GM18505 (cell line): ENCODE data around the gene TBC1D4.
"Not testable (repeated sequence)": the region's sequence is repeated elsewhere in the genome, so short reads cannot be mapped to it uniquely, and the experiment has no call there.

Experiments
- ATAC-seq: cut with Tn5 transposase; IDR thresholded peaks from one replicate; pipeline ENCODE4 v1.9.1; 2021; ENCODE audit not compliant: unreplicated experiment
- POLR2A ChIP-seq: IDR thresholded peaks from 4 replicates; pipeline ENCODE4 v1.6.1; 2011; ENCODE audit warnings: borderline replicate concordance; ENCODE audit not compliant: insufficient read depth, insufficient read length; ENCODE audit errors: extremely low read depth

The TBC1D4 gene

GRCh38 chr13:75455962-75456361, 26.0 kb downstream of the TBC1D4 start:
- TF ChIP-seq POLR2A = no peak
- no peak for ATAC-seq

DNA sequence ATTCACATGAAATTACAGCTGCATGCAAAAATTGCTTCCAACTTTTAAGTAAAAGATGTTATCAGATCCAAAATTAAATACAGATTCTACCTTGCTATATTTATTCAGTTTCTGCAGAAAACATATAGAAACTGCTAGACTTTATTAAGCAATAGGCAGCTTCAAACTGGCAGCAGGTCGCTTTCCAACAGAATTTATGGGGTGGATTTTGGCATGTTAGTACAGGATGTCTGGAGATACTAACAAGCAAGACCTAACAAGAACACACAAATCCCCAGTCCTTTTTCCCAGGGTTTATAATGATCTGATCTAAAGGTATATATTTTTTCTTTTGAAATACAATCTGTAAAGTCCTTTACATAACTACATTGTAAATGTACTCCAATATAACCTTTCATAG, 27.5 kb downstream of the TBC1D4 start:
- no peak for ATAC-seq
- no peak for TF ChIP-seq POLR2A

GRCh38 chr13:75452564-75452963, 29.4 kb downstream of the TBC1D4 start:
- no peak for ATAC-seq
- TF ChIP-seq POLR2A = no peak

GRCh38 chr13:75447493-75447892, 34.5 kb downstream of the TBC1D4 start:
- no peak for ATAC-seq
- TF ChIP-seq POLR2A = no peak

DNA sequence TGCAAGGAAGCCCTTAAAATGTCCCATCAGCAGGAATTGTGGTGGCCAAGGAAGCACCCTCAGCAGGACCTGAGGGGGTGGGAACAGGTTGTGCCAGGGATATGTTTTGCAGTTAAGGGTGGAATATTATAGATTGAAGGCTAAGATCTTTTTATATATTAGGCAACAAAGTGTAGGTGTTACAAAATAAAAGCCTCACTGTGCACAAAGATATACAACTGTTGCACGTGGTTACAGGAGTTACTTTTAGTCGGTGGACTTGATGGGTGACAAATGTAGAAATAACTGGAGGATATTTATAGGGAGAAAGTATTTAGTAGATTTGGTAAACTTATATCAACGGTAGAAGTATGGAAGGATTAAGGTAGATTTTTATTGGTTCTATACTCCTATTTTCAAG, 35.1 kb downstream of the TBC1D4 start:
- no peak for ATAC-seq

DNA sequence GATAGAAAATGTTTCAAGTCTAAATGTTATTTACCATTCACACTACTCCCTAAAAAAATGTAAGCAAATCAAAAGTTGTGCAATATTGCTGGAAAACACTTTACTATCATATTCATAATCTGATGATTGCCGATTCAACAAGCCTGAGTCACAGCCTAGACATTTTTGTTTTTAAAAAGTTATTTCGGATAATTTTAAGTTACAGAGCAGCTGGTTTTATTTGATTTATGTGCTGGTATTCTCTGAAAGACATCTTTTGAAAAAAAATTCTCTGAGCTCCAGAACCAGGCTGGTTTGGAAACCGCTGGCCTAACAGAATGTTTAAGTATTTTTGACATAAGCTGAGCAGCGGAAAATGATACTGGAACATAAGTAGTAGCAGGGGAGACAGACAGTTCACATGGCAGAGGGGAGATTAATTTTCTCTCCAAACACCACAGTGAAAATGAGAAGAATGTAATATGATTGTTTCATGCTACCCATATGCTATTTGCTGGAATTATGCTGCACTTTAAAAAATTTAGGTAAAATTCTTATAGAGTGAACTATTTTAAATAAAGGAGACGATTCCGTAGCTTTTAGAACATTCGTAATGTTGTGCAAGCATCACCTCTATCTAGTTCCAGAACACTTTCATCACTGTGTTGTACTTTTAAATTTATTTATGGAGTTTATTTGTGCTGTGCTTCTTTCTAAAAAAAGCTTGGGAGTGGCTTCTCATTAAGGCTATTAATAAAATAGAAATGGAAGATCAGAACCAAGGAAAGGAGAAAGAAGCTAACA, 36.1 kb downstream of the TBC1D4 start:
- TF ChIP-seq POLR2A = no peak
- no peak for ATAC-seq

More for the DNA sequence above, 35.1 kb downstream of the TBC1D4 start:
- no peak for TF ChIP-seq POLR2A

DNA sequence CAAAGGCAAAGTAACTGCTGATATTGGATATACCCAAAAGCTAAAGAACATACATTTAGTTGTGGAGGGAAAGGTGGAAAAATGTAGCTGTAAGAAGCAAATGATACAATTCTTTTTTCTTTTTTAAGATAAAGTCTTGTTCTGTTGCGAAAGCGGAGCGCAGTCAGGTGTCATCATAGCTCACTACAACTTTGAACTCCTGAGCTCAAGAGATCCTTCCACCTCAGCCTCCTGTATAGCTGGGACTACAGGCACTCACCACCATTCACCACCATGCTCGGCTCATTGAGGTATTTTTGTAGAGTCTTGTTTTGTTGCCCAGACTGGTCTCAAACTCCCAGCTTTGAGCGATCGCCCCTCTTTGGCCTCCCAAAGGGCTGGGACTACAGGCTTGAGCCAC, 38.0 kb downstream of the TBC1D4 start:
- TF ChIP-seq POLR2A = no peak
- no peak for ATAC-seq

- no peak for ATAC-seq
- TF ChIP-seq POLR2A = no peak
Observed at GRCh38 chr13:75443356-75443958, 38.5 kb downstream of the TBC1D4 start.

- TF ChIP-seq POLR2A = no peak
- ATAC-seq = no peak
Observed at GRCh38 chr13:75442736-75443234, 39.2 kb downstream of the TBC1D4 start.

GRCh38 chr13:75440100-75440499, 41.9 kb downstream of the TBC1D4 start:
- TF ChIP-seq POLR2A = no peak
- no peak for ATAC-seq

GRCh38 chr13:75437582-75438318, 44.2 kb downstream of the TBC1D4 start:
- no peak for TF ChIP-seq POLR2A
- no peak for ATAC-seq

- not testable (repeated sequence) for ATAC-seq
Observed at GRCh38 chr13:75434126-75434525, 47.8 kb downstream of the TBC1D4 start.

DNA sequence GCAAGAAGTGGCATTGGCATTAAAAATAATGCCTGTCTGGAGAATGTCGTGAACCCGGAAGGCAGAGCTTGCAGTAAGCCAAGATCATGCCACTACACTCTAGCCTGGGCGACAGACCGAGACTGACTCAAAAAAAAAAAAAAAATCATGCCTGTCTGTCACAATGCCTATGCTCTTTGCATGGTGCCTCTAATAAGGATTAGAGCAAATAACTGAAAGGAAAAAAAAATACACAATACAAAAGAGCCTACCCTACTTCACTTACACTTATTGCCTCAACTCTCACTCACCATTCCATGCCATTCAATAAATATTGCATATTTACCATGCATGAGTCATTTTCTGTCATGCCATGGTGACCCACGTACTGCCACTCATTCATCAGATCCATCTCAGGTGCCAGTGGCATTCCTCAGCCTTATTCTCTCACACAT, 49.1 kb downstream of the TBC1D4 start:
- no peak for TF ChIP-seq POLR2A
- no peak for ATAC-seq
